ENCODE results near the gene DNPH1. TPM values are rescaled to one million over a fixed set of nuclear protein-coding genes. Genes with fewer than 3 reads are reported as not detected.
A peak's percentile ranks its signal among the peaks of the same experiment; 100 is the strongest.

The DNPH1 gene
- total and polyA plus RNA-seq, 9 of the 15 experiments (the other 6 are each of a cell fraction or from before 2014, with no cell fraction given), result 7.3 to 300 (median 68.7) TPM

DNA sequence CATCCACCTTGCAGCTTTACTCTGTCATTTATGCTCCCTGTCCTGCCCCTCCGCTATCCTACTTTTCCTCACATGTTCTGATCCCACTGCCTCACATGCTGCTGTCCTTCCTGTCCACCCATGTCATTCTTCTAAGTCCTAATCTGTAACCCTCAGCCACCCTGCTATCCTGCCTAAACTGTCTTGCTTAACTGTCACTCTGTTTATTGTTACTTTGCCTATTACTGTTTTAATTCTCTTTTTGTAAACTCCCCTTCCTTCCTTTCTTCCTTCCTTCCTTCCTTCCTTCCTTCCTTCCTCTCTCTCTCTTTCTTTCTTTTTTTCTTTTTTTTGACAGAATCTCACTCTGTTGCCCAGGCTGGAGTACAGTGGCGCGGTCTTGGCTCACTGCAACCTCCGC, 45.8 kb downstream of the DNPH1 start (continued):
- TF ChIP-seq GTF2E2 (tag; IDR thresholded peaks at IDR 0.05) (no peak), NFIX (CRISPR knock-in tag; IDR thresholded peaks at IDR 0.05; ENCODE audit: low read depth) (no peak), NCOA6 (IDR thresholded peaks at IDR 0.05) (no peak), ZNF408 (CRISPR knock-in tag; IDR thresholded peaks at IDR 0.05; ENCODE audit: low read depth) (no peak), SAFB2 (IDR thresholded peaks at IDR 0.05; ENCODE audit: borderline replicate concordance, low read depth, low read length, severe bottlenecking) (no peak), HNRNPH1 (optimal IDR thresholded peaks at IDR 0.05; ENCODE audit: low read depth, low read length) (no peak), TARDBP (IDR thresholded peaks at IDR 0.05) (no peak), CBFA2T2 (conservative IDR thresholded peaks at IDR 0.05) (peak; percentile 45; the same call in 1 of the 2 replicates), POLR2H (tag; IDR thresholded peaks at IDR 0.05; ENCODE audit: low read depth) (no peak), SIX5 (IDR thresholded peaks at IDR 0.05; ENCODE audit: borderline replicate concordance in 1 of 2, insufficient read depth in 1 of 2, low read depth in 1 of 2, low read length in 2 of 2) (no peak), ARID2 (IDR thresholded peaks at IDR 0.05) (no peak; the same call in 1 of the 2 replicates), RCOR1 (IDR thresholded peaks at IDR 0.05; ENCODE audit: borderline replicate concordance in 1 of 2, low read depth in 2 of 2, low read length in 2 of 2) (no peak), MEF2D (tag; conservative IDR thresholded peaks at IDR 0.05; ENCODE audit: low read depth) (no peak), ZBED1 (IDR thresholded peaks at IDR 0.05) (no peak), RBFOX2 (IDR thresholded peaks at IDR 0.05; ENCODE audit: low read depth, low read length) (no peak), TCFL5 (CRISPR knock-in tag; conservative IDR thresholded peaks at IDR 0.05) (no peak), NCOR1 (IDR thresholded peaks at IDR 0.05) (peak; percentile 16; the same call in 1 of the 2 replicates), MYBL2 (IDR thresholded peaks at IDR 0.05; ENCODE audit: low read depth) (no peak), MYBL2 (CRISPR knock-in tag; IDR thresholded peaks at IDR 0.05; ENCODE audit: borderline replicate concordance) (no peak), SPI1 (IDR thresholded peaks at IDR 0.05; ENCODE audit: borderline replicate concordance, low read depth, low read length) (no peak)
- TF ChIP-seq, protein P1, sequence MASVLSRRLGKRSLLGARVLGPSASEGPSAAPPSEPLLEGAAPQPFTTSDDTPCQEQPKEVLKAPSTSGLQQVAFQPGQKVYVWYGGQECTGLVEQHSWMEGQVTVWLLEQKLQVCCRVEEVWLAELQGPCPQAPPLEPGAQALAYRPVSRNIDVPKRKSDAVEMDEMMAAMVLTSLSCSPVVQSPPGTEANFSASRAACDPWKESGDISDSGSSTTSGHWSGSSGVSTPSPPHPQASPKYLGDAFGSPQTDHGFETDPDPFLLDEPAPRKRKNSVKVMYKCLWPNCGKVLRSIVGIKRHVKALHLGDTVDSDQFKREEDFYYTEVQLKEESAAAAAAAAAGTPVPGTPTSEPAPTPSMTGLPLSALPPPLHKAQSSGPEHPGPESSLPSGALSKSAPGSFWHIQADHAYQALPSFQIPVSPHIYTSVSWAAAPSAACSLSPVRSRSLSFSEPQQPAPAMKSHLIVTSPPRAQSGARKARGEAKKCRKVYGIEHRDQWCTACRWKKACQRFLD (CRISPR knock-in tag; IDR thresholded peaks at IDR 0.05), result no peak
- TF ChIP-seq, protein P2, sequence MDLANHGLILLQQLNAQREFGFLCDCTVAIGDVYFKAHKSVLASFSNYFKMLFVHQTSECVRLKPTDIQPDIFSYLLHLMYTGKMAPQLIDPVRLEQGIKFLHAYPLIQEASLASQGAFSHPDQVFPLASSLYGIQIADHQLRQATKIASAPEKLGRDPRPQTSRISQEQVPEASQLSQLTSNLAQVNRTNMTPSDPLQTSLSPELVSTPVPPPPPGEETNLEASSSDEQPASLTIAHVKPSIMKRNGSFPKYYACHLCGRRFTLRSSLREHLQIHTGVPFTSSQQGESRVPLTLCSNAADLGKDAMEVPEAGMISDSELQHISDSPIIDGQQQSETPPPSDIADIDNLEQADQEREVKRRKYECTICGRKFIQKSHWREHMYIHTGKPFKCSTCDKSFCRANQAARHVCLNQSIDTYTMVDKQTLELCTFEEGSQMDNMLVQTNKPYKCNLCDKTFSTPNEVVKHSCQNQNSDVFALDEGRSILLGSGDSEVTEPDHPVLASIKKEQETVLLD (IDR thresholded peaks at IDR 0.05), result peak; percentile 60; the same call in 1 of the 2 replicates
- TF ChIP-seq, protein P3, sequence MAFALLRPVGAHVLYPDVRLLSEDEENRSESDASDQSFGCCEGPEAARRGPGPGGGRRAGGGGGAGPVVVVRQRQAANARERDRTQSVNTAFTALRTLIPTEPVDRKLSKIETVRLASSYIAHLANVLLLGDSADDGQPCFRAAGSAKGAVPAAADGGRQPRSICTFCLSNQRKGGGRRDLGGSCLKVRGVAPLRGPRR (CRISPR knock-in tag; IDR thresholded peaks at IDR 0.05), result no peak
- TF ChIP-seq, protein P4, sequence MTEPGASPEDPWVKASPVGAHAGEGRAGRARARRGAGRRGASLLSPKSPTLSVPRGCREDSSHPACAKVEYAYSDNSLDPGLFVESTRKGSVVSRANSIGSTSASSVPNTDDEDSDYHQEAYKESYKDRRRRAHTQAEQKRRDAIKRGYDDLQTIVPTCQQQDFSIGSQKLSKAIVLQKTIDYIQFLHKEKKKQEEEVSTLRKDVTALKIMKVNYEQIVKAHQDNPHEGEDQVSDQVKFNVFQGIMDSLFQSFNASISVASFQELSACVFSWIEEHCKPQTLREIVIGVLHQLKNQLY (CRISPR knock-in tag; conservative IDR thresholded peaks at IDR 0.05), result no peak
- TF ChIP-seq, protein P5, sequence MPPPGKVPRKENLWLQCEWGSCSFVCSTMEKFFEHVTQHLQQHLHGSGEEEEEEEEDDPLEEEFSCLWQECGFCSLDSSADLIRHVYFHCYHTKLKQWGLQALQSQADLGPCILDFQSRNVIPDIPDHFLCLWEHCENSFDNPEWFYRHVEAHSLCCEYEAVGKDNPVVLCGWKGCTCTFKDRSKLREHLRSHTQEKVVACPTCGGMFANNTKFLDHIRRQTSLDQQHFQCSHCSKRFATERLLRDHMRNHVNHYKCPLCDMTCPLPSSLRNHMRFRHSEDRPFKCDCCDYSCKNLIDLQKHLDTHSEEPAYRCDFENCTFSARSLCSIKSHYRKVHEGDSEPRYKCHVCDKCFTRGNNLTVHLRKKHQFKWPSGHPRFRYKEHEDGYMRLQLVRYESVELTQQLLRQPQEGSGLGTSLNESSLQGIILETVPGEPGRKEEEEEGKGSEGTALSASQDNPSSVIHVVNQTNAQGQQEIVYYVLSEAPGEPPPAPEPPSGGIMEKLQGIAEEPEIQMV (tag; conservative IDR thresholded peaks at IDR 0.05; ENCODE audit: low read depth), result no peak
